Rectal smooth muscle tissue (tissue), 1 donor: ENCODE results near the gene PAX9.

ENCODE experiments used
- H3K27ac ChIP-seq: one replicate; pipeline ENCODE4 v1.7.0; 2013; ENCODE audit warnings: low read depth, low read length, inconsistent platforms
- H3K27me3 ChIP-seq: one replicate; pipeline ENCODE4 v1.7.0; 2013; ENCODE audit warnings: low read length; ENCODE audit not compliant: control insufficient read depth, insufficient read depth
- H3K36me3 ChIP-seq: one replicate; pipeline ENCODE4 v1.7.0; 2013; ENCODE audit warnings: low read length; ENCODE audit not compliant: control insufficient read depth, insufficient read depth
- H3K4me1 ChIP-seq: one replicate; pipeline ENCODE4 v1.7.0; 2013; ENCODE audit warnings: low read length; ENCODE audit not compliant: control insufficient read depth, insufficient read depth
- H3K4me3 ChIP-seq: one replicate; pipeline ENCODE4 v1.7.0; 2013; ENCODE audit warnings: low read length
- H3K9ac ChIP-seq: one replicate; pipeline ENCODE4 v1.7.0; 2013; ENCODE audit warnings: low read length

PAX9 gene

DNA sequence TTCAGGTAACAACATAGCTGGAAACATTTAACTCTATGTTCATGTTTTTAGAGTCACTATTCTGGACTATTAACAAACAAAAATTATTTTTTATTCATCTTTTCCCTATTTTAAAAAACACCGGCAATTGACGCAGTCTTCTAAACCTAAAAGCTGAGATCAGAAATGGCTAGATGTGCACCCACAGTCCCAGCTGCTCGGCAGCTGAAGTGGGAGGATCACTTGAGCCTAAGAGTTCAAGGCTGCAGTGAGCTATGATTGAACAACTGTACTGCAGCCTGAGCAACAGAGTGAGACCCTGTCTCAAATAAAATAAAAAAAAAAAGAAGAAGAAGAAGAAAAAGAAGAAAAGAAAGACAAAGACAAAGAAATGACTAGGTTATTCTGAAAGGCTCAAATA lies 64.5 kb downstream of the PAX9 start:
- H3K27ac ChIP-seq: no peak overlapping the region
- H3K4me1 ChIP-seq: no peaks in the 10 kb centered on the region
- H3K9ac ChIP-seq: no peak overlapping the region
- H3K36me3 ChIP-seq: no peaks in the 10 kb centered on the region
- H3K27me3 ChIP-seq: no peaks in the 10 kb centered on the region
- H3K4me3 ChIP-seq: no peak overlapping the region
